ENCODE measurements around the gene PSTPIP2. TPM values are rescaled to one million over a fixed set of nuclear protein-coding genes. Genes with fewer than 3 reads are reported as not detected.

PSTPIP2 gene
- polyA plus RNA-seq, 1 donor from 2014 or later: 0.98 TPM

DNA sequence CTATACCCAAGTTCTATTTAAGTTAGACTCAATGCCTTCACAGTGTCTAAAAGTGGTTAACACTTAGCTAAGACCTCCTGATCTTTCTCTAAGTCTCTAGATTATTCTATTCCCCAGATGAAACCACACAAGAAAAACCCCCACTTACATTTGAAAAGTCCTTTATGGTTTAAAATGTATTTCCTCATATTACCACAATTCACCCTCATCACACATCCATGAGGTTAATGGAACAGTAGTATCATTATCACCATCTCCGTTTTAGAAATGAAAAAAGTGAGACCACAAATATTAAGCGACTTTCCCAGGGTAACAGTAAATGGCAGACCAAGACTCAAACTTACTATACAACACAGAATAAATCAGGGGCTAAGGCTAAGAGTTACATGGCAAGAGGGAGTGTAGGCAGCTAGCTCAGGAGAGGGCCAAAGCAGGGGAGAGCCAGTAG is 133.5 kb downstream of the PSTPIP2 start:
- Histone ChIP-seq H4K20me1 (ENCODE audit: insufficient read depth) (no peaks in the 10 kb centered on the region), H3K36me3 (ENCODE audit: insufficient read depth, low read length) (peaks cover 8% of the 10 kb centered on the region), H3K4me2 (ENCODE audit: low read length) (no peak overlapping the region), H3K4me3 (ENCODE audit: low read length) (no peak overlapping the region), H3K9me2 (ENCODE audit: insufficient read depth, low read length) (no peaks in the 10 kb centered on the region), H3K9ac (ENCODE audit: low read length) (no peak overlapping the region), H3K27ac (ENCODE audit: low read length) (no peak overlapping the region), H2AFZ (ENCODE audit: low read depth, low read length) (no peak overlapping the region), H3K79me2 (replicated peaks; ENCODE audit: insufficient read depth, low read length) (no peaks in the 10 kb centered on the region), H3K9me3 (ENCODE audit: low read length) (no peaks in the 10 kb centered on the region), H3F3A (ENCODE audit: insufficient read depth, low read length, poor library complexity, severe bottlenecking) (no peaks in the 10 kb centered on the region), H3K27me3 (ENCODE audit: insufficient read depth, low read depth, low read length) (no peaks in the 10 kb centered on the region)
- no peak for TF ChIP-seq TAF1 (IDR thresholded peaks at IDR 0.05; ENCODE audit: low read depth)
- TF ChIP-seq, protein P1, sequence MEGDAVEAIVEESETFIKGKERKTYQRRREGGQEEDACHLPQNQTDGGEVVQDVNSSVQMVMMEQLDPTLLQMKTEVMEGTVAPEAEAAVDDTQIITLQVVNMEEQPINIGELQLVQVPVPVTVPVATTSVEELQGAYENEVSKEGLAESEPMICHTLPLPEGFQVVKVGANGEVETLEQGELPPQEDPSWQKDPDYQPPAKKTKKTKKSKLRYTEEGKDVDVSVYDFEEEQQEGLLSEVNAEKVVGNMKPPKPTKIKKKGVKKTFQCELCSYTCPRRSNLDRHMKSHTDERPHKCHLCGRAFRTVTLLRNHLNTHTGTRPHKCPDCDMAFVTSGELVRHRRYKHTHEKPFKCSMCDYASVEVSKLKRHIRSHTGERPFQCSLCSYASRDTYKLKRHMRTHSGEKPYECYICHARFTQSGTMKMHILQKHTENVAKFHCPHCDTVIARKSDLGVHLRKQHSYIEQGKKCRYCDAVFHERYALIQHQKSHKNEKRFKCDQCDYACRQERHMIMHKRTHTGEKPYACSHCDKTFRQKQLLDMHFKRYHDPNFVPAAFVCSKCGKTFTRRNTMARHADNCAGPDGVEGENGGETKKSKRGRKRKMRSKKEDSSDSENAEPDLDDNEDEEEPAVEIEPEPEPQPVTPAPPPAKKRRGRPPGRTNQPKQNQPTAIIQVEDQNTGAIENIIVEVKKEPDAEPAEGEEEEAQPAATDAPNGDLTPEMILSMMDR (IDR thresholded peaks at IDR 0.05; ENCODE audit: poor library complexity, severe bottlenecking): no peak
- no peak for TF ChIP-seq MXI1 (conservative IDR thresholded peaks at IDR 0.05; ENCODE audit: poor library complexity, severe bottlenecking)
- TF ChIP-seq POLR2AphosphoS5 (IDR thresholded peaks at IDR 0.05): no peak
- TF ChIP-seq EP300 (conservative IDR thresholded peaks at IDR 0.05; ENCODE audit: poor library complexity, severe bottlenecking): no peak
- no peak for TF ChIP-seq SMC3 (conservative IDR thresholded peaks at IDR 0.05; ENCODE audit: poor library complexity)

DNA sequence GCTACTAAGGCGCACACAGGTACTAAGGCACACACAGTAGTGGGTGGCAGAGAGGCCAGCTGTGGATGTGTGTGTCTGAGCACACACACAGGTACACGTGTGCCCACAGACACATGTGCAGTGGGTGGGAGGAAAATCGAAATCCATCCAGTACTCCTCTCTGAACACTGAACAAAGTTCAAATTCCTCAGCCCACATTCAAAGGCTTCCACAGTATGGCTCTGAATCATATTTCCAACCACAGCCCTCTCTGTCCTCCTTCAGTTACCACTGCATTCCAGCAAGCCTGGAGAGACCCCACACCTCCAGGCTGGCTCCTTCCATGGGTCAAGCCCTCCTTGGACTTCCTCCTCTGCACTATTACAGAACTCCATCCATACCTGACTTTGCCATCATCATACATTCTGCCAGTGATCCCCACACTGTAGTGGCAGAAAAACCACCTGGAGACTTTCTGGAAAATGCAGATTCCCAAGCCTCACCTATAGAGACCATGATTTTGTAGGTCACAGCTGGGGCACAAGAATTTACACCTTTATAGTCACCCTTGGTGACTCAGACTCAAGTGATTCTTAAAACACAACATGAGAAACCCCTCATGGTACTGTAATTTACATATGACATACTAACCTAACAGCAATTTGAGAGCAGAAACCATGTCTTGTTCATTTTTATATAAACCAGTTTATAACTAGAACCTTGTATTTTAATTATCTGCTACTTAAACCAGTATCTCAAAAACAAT is 136.3 kb downstream of the PSTPIP2 start:
- H3K9ac ChIP-seq (ENCODE audit: low read length): no peak overlapping the region
- no peaks in the 10 kb centered on the region for H3K9me2 ChIP-seq (ENCODE audit: insufficient read depth, low read length)
- no peak overlapping the region for H3K4me2 ChIP-seq (ENCODE audit: low read length)
- no peaks in the 10 kb centered on the region for H3K79me2 ChIP-seq (replicated peaks; ENCODE audit: insufficient read depth, low read length)
- no peaks in the 10 kb centered on the region for H4K20me1 ChIP-seq (ENCODE audit: insufficient read depth)
- H3F3A ChIP-seq (ENCODE audit: insufficient read depth, low read length, poor library complexity, severe bottlenecking): no peaks in the 10 kb centered on the region
- H3K4me3 ChIP-seq (ENCODE audit: low read length): no peak overlapping the region
- no peaks in the 10 kb centered on the region for H3K9me3 ChIP-seq (ENCODE audit: low read length)
- H3K27ac ChIP-seq (ENCODE audit: low read length): no peak overlapping the region
- H3K27me3 ChIP-seq (ENCODE audit: insufficient read depth, low read depth, low read length): no peaks in the 10 kb centered on the region
- TF ChIP-seq EZH2 (IDR thresholded peaks at IDR 0.05; ENCODE audit: borderline replicate concordance, insufficient read depth, low read length, poor library complexity, severe bottlenecking) (no peak), RAD21 (conservative IDR thresholded peaks at IDR 0.05) (no peak), TAF1 (IDR thresholded peaks at IDR 0.05; ENCODE audit: low read depth) (no peak)
- TF ChIP-seq, protein P2, sequence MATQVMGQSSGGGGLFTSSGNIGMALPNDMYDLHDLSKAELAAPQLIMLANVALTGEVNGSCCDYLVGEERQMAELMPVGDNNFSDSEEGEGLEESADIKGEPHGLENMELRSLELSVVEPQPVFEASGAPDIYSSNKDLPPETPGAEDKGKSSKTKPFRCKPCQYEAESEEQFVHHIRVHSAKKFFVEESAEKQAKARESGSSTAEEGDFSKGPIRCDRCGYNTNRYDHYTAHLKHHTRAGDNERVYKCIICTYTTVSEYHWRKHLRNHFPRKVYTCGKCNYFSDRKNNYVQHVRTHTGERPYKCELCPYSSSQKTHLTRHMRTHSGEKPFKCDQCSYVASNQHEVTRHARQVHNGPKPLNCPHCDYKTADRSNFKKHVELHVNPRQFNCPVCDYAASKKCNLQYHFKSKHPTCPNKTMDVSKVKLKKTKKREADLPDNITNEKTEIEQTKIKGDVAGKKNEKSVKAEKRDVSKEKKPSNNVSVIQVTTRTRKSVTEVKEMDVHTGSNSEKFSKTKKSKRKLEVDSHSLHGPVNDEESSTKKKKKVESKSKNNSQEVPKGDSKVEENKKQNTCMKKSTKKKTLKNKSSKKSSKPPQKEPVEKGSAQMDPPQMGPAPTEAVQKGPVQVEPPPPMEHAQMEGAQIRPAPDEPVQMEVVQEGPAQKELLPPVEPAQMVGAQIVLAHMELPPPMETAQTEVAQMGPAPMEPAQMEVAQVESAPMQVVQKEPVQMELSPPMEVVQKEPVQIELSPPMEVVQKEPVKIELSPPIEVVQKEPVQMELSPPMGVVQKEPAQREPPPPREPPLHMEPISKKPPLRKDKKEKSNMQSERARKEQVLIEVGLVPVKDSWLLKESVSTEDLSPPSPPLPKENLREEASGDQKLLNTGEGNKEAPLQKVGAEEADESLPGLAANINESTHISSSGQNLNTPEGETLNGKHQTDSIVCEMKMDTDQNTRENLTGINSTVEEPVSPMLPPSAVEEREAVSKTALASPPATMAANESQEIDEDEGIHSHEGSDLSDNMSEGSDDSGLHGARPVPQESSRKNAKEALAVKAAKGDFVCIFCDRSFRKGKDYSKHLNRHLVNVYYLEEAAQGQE (IDR thresholded peaks at IDR 0.05; ENCODE audit: borderline replicate concordance): no peak
- TF ChIP-seq, protein P1 (IDR thresholded peaks at IDR 0.05; ENCODE audit: poor library complexity, severe bottlenecking): no peak
- H3K36me3 ChIP-seq (ENCODE audit: insufficient read depth, low read length): peaks cover 8% of the 10 kb centered on the region
- H2AFZ ChIP-seq (ENCODE audit: low read depth, low read length): no peak overlapping the region

Small RNA genes lying within 50 kb of the gene (small RNA-seq; reads per million reads assigned to genes)
- gene RN7SKP26 (0 reads per million in 3 experiments), gene RNU6-1278P (0 reads per million in 3 experiments), gene RNY4P37 (0 reads per million in 3 experiments)

Other genes starting within 250 kb of the PSTPIP2 start
- gene SIGLEC15, start 246.6 kb downstream of the PSTPIP2 start, polyA plus RNA-seq: not detected in 2 replicates
- gene EPG5, start 104.9 kb downstream of the PSTPIP2 start, polyA plus RNA-seq: 18.0 and 18.4 TPM in 2 replicates
- gene ATP5F1A, start 26.0 kb upstream of the PSTPIP2 start, polyA plus RNA-seq: 1,932 and 1,949 TPM in 2 replicates
- gene HAUS1, start 32.1 kb upstream of the PSTPIP2 start, polyA plus RNA-seq: 109 and 118 TPM in 2 replicates